HepG2 (cell line): ENCODE results near the gene ATP6V0E1. TPM values are rescaled to one million over a fixed set of nuclear protein-coding genes. Genes with fewer than 3 reads are reported as not detected.

Source experiments
- polyA plus RNA-seq, 8 experiments: library from polyadenylated mRNA; depleted of rRNA in 3 of 8; stranded (reverse) in 7 of 8; unstranded in 1 of 8; fragments of >200 nt; fragmentation: Illumina TruSeq in 4 of 8; extraction: Trizol in 4 of 8; gene quantifications; 2 replicates each; pipeline versions ENCODE4 v1.2.1 to v1.2.3, GENCODE V29; 2011 to 2016; ENCODE audit warnings: low read depth in 4 of 8, missing spikeins in 1 of 8, mixed read lengths in 1 of 8; ENCODE audit not compliant: insufficient read depth in 1 of 8
- small RNA-seq, 3 experiments: library from RNA; depleted of rRNA; stranded (forward); fragments of <200 nt; gene quantifications; one replicate each; pipeline ENCODE3, GENCODE V24; 2012; ENCODE audit warnings: low read depth in 2 of 3, low replicate concordance in 1 of 3; ENCODE audit not compliant: insufficient read length in 3 of 3, insufficient read depth in 2 of 3
- total RNA-seq, 5 experiments: library from RNA; depleted of rRNA; stranded (reverse); fragments of >200 nt; fragmentation: Illumina TruSeq; extraction: Trizol; gene quantifications; 2 replicates each; pipeline ENCODE4 v1.2.3, GENCODE V29; 2016; ENCODE audit warnings: low read depth in 1 of 5

The ATP6V0E1 gene
- total and polyA plus RNA-seq, 2 of the 13 experiments (the other 11 are each of a cell fraction or from before 2014, with no cell fraction given): 143 to 215 TPM

Small RNA genes within 50 kb of the gene (small RNA-seq; reads per million reads assigned to genes)
- 0 reads per million in 3 experiments for gene RF00019
- gene SNORA74B: 9.8 to 306 (median 204) reads per million in 3 experiments

Other genes starting within 250 kb of the ATP6V0E1 start
- 18.0 and 27.1 TPM in 2 replicates for gene DUSP1, start 212.6 kb upstream of the ATP6V0E1 start, total RNA-seq (2016; rRNA removed; fragmentation: Illumina TruSeq; extraction: Trizol)
- gene DUSP1, start 212.6 kb upstream of the ATP6V0E1 start, polyA plus RNA-seq (2011; rRNA removed): 55.5 and 79.2 TPM in 2 replicates
- 56.6 and 78.5 TPM in 2 replicates for gene ERGIC1, start 149.5 kb upstream of the ATP6V0E1 start, total RNA-seq (2016; rRNA removed; fragmentation: Illumina TruSeq; extraction: Trizol)
- 184 and 205 TPM in 2 replicates for gene ERGIC1, start 149.5 kb upstream of the ATP6V0E1 start, polyA plus RNA-seq (2011; rRNA removed)
- 83.6 and 107 TPM in 2 replicates for gene RPL26L1, start 24.3 kb upstream of the ATP6V0E1 start, total RNA-seq (2016; rRNA removed; fragmentation: Illumina TruSeq; extraction: Trizol)
- gene RPL26L1, start 24.3 kb upstream of the ATP6V0E1 start, polyA plus RNA-seq (2011; rRNA removed): 60.0 and 61.2 TPM in 2 replicates
- gene CREBRF, start 72.6 kb downstream of the ATP6V0E1 start, total RNA-seq (2016; rRNA removed; fragmentation: Illumina TruSeq; extraction: Trizol): 4.5 and 5.1 TPM in 2 replicates
- gene CREBRF, start 72.6 kb downstream of the ATP6V0E1 start, polyA plus RNA-seq (2011; rRNA removed): 8.9 and 10.2 TPM in 2 replicates
- gene BNIP1, start 160.8 kb downstream of the ATP6V0E1 start, total RNA-seq (2016; rRNA removed; fragmentation: Illumina TruSeq; extraction: Trizol): 16.9 and 20.6 TPM in 2 replicates
- gene BNIP1, start 160.8 kb downstream of the ATP6V0E1 start, polyA plus RNA-seq (2011; rRNA removed): 10.0 and 13.2 TPM in 2 replicates